ENCODE measurements around the gene CALB2.

CALB2 gene

DNA sequence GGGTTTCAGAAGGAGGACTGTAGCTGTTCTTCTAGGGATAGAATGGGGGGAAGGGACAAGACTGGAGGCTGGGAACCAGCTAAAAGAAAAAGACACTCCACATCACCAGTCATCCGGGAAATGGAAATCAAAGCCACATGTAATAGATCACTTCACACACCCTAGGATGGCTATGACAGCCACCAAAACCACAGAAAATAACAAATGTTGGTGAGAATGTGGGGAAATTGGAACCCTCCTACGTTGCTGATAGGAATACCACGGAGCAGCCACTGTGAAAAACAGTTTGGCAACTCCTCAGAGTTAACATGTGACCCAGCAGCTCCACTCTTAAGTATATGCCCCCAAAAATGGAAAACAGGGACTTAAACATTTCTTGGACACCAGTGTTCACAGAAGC is 81.0 kb downstream of the CALB2 start:
- H3K27me3 Mint-ChIP-seq: peaks cover 27% of the 10 kb centered on the region
- H3K27ac Mint-ChIP-seq: no peak overlapping the region
- DNase-seq (no peak), ATAC-seq (no peak)
- H3K4me3 Mint-ChIP-seq: no peak overlapping the region
- peaks cover 4% of the 10 kb centered on the region for H3K36me3 Mint-ChIP-seq (ENCODE audit: low read depth)
- H3K4me1 Mint-ChIP-seq: no peaks in the 10 kb centered on the region
- H3K9me3 Mint-ChIP-seq: peaks cover 8% of the 10 kb centered on the region
